ENCODE data around the gene FCER1G. TPM values are rescaled to one million over a fixed set of nuclear protein-coding genes. Genes with fewer than 3 reads are reported as not detected.

The FCER1G gene
- polyA plus RNA-seq, 4 donors, result 11.6 to 79.8 (median 41.8) TPM

- peaks cover 0 to 3% (median 0%) of the 10 kb centered on the region in 3 donors for H3K4me1 ChIP-seq (ENCODE audit: control insufficient read depth in 3 of 3, insufficient read depth in 2 of 3, low read depth in 1 of 3, low read length in 2 of 3)
- H3K36me3 ChIP-seq (ENCODE audit: control insufficient read depth in 3 of 3, insufficient read depth in 2 of 3, low read depth in 1 of 3, low read length in 3 of 3), result peaks cover 0 to 13% (median 0%) of the 10 kb centered on the region in 3 donors
- H3K9me3 ChIP-seq (ENCODE audit: control insufficient read depth in 2 of 2, insufficient read depth in 1 of 2, low read depth in 1 of 2, low read length in 1 of 2), result no peaks in the 10 kb centered on the region
- H3K4me3 ChIP-seq (ENCODE audit: low read depth in 1 of 3, low read length in 3 of 3), result no peak overlapping the region
- FAIRE-seq, result no peak
- peaks cover 0 to 4% (median 0%) of the 10 kb centered on the region in 3 donors for H3K27me3 ChIP-seq (ENCODE audit: control insufficient read depth in 3 of 3, insufficient read depth in 3 of 3, low read length in 3 of 3)
- 68 to 71% (median 71%) methylated on average over 8 of the region's 8 CpGs for WGBS, 3 donors
- H3K27ac ChIP-seq (ENCODE audit: low read depth in 1 of 3, low read length in 2 of 3), result no peak overlapping the region
- DNase-seq, result no peak
These were observed 23.1 kb upstream of the FCER1G start for GRCh38 chr1:161191971-161192370.

DNA sequence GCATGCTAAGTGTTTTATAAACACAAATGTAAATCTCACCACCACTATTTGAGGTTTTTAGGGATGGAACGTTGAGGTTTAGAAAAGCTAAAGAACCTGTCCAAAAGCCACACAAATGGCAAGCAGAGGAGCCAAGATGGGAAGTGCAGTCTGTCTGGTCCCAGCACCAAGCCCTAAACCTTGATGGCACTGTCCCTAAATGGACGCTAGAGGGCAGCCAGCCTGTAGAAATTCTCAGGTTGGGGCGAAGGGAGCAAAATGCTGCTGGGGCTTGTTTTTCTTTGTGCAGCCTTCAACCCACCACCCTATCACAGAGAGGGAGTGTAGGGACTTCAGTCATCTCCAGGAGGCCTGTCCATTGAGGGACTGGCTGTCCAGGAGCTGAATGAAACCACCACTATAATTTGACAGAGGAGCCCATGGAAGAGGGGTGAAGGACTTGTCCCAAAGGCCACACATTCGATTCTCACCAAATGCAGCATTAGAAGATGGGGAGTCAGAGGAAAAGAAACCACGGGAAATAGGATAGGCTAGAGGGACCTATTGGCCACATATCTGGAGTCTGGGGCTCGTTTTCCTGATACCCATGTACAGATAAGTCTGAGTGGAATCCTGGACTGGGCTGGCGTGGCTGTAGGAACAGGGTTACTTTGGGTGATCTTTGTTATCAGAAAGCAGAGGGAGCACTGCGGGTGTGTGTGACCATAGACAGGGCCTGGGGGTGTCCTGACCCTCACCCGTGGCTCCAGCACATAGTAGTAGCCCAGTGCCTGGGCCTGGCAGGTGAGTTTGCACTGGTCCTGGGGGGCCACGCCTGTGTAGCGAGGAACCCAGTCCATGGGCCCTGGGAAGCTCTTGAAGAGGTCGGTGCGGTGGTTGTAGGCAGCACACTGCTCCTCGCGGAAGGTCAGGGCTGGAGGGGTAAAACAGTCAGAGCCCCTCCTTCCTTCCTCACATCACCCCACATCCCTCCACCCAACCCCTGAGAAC lies 22.3 kb upstream of the FCER1G start:
- Histone ChIP-seq H3K4me3 (ENCODE audit: low read depth in 1 of 3, low read length in 3 of 3) (no peak overlapping the region), H3K27ac (ENCODE audit: low read depth in 1 of 3, low read length in 2 of 3) (no peak overlapping the region), H3K9me3 (ENCODE audit: control insufficient read depth in 2 of 2, insufficient read depth in 1 of 2, low read depth in 1 of 2, low read length in 1 of 2) (no peaks in the 10 kb centered on the region), H3K27me3 (ENCODE audit: control insufficient read depth in 3 of 3, insufficient read depth in 3 of 3, low read length in 3 of 3) (peaks cover 0 to 4% (median 0%) of the 10 kb centered on the region in 3 donors), H3K4me1 (ENCODE audit: control insufficient read depth in 3 of 3, insufficient read depth in 2 of 3, low read depth in 1 of 3, low read length in 2 of 3) (peaks cover 0 to 3% (median 0%) of the 10 kb centered on the region in 3 donors), H3K36me3 (ENCODE audit: control insufficient read depth in 3 of 3, insufficient read depth in 2 of 3, low read depth in 1 of 3, low read length in 3 of 3) (peaks cover 0 to 13% (median 0%) of the 10 kb centered on the region in 3 donors)
- FAIRE-seq, result no peak
- peak; percentile 74 to 81 for DNase-seq
- 47 to 59% (median 52%) methylated on average over 15 of the region's 15 CpGs for WGBS, 3 donors

DNA sequence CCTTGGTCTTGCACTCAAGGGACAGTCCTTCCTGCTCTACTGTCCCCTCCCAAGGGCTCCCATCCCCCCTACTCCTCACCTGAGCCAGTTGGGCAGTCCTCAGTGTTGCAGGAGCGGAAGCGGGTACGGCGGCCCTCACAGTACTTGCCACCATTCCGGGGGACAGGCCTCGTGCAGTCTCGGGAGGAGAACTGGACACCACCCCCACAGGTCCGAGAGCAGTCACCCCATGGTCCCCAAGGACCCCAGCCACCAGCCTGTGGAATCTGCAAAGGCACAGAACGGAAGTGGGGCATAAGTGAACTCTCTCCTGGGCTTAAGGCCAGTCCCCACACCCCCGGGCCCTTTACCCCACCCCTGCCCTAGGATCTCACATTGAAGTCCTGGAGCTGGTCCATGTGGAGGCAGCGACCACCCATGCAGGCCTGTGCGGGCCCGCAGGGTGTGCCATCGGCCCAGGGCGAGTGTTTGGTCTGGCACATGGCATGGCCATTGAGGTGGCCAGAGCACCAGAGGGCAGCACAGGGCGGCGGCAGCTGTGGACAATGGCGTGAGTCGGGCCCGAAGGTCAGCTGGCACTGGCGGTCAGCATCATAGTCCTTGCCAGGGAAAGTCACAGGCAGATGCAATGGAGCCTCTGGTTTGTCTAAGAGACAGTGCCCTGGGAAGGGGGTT lies 21.4 kb upstream of the FCER1G start:
- DNase-seq (no peak), FAIRE-seq (no peak)
- 79 to 92% (median 81%) methylated on average over 19 to 21 of the region's 21 CpGs for WGBS, 3 donors
- H3K4me1 ChIP-seq (ENCODE audit: control insufficient read depth in 3 of 3, insufficient read depth in 2 of 3, low read depth in 1 of 3, low read length in 2 of 3), result peaks cover 0 to 6% (median 3%) of the 10 kb centered on the region in 3 donors
- H3K4me3 ChIP-seq (ENCODE audit: low read depth in 1 of 3, low read length in 3 of 3), result no peak overlapping the region
- H3K36me3 ChIP-seq (ENCODE audit: control insufficient read depth in 3 of 3, insufficient read depth in 2 of 3, low read depth in 1 of 3, low read length in 3 of 3), result peaks cover 0 to 13% (median 0%) of the 10 kb centered on the region in 3 donors
- H3K27me3 ChIP-seq (ENCODE audit: control insufficient read depth in 3 of 3, insufficient read depth in 3 of 3, low read length in 3 of 3), result peaks cover 0 to 4% (median 0%) of the 10 kb centered on the region in 3 donors
- H3K9me3 ChIP-seq (ENCODE audit: control insufficient read depth in 2 of 2, insufficient read depth in 1 of 2, low read depth in 1 of 2, low read length in 1 of 2), result no peaks in the 10 kb centered on the region
- H3K27ac ChIP-seq (ENCODE audit: low read depth in 1 of 3, low read length in 2 of 3), result no peak overlapping the region

GRCh38 chr1:161195171-161195570 lies 19.9 kb upstream of the FCER1G start:
- H3K27ac ChIP-seq (ENCODE audit: low read depth in 1 of 3, low read length in 2 of 3), result peak overlapping the region in 1 of 3 donors; percentile 29
- peaks cover 0 to 16% (median 3%) of the 10 kb centered on the region in 3 donors for H3K4me1 ChIP-seq (ENCODE audit: control insufficient read depth in 3 of 3, insufficient read depth in 2 of 3, low read depth in 1 of 3, low read length in 2 of 3)

GRCh38 chr1:161196111-161196510 lies 19.0 kb upstream of the FCER1G start:
- H3K36me3 ChIP-seq (ENCODE audit: control insufficient read depth in 3 of 3, insufficient read depth in 2 of 3, low read depth in 1 of 3, low read length in 3 of 3), result peaks cover 0 to 10% (median 0%) of the 10 kb centered on the region in 3 donors
- no peaks in the 10 kb centered on the region for H3K9me3 ChIP-seq (ENCODE audit: control insufficient read depth in 2 of 2, insufficient read depth in 1 of 2, low read depth in 1 of 2, low read length in 1 of 2)
- H3K27me3 ChIP-seq (ENCODE audit: control insufficient read depth in 3 of 3, insufficient read depth in 3 of 3, low read length in 3 of 3), result peaks cover 0 to 3% (median 0%) of the 10 kb centered on the region in 3 donors
- DNase-seq (no peak), FAIRE-seq (no peak)
- peak overlapping the region in 2 of 3 donors; percentile 66 to 98 for H3K27ac ChIP-seq (ENCODE audit: low read depth in 1 of 3, low read length in 2 of 3)
- peaks cover 0 to 25% (median 3%) of the 10 kb centered on the region in 3 donors for H3K4me1 ChIP-seq (ENCODE audit: control insufficient read depth in 3 of 3, insufficient read depth in 2 of 3, low read depth in 1 of 3, low read length in 2 of 3)
- 93 to 97% (median 95%) methylated on average over 7 of the region's 7 CpGs for WGBS, 3 donors
- H3K4me3 ChIP-seq (ENCODE audit: low read depth in 1 of 3, low read length in 3 of 3), result no peak overlapping the region

More at GRCh38 chr1:161195171-161195570, 19.9 kb upstream of the FCER1G start:
- Histone ChIP-seq H3K27me3 (ENCODE audit: control insufficient read depth in 3 of 3, insufficient read depth in 3 of 3, low read length in 3 of 3) (peaks cover 0 to 4% (median 0%) of the 10 kb centered on the region in 3 donors), H3K36me3 (ENCODE audit: control insufficient read depth in 3 of 3, insufficient read depth in 2 of 3, low read depth in 1 of 3, low read length in 3 of 3) (peaks cover 0 to 13% (median 0%) of the 10 kb centered on the region in 3 donors), H3K4me3 (ENCODE audit: low read depth in 1 of 3, low read length in 3 of 3) (no peak overlapping the region), H3K9me3 (ENCODE audit: control insufficient read depth in 2 of 2, insufficient read depth in 1 of 2, low read depth in 1 of 2, low read length in 1 of 2) (no peaks in the 10 kb centered on the region)
- 79 to 81% (median 80%) methylated on average over 4 of the region's 4 CpGs for WGBS, 3 donors
- no peak for DNase-seq
- FAIRE-seq, result no peak

DNA sequence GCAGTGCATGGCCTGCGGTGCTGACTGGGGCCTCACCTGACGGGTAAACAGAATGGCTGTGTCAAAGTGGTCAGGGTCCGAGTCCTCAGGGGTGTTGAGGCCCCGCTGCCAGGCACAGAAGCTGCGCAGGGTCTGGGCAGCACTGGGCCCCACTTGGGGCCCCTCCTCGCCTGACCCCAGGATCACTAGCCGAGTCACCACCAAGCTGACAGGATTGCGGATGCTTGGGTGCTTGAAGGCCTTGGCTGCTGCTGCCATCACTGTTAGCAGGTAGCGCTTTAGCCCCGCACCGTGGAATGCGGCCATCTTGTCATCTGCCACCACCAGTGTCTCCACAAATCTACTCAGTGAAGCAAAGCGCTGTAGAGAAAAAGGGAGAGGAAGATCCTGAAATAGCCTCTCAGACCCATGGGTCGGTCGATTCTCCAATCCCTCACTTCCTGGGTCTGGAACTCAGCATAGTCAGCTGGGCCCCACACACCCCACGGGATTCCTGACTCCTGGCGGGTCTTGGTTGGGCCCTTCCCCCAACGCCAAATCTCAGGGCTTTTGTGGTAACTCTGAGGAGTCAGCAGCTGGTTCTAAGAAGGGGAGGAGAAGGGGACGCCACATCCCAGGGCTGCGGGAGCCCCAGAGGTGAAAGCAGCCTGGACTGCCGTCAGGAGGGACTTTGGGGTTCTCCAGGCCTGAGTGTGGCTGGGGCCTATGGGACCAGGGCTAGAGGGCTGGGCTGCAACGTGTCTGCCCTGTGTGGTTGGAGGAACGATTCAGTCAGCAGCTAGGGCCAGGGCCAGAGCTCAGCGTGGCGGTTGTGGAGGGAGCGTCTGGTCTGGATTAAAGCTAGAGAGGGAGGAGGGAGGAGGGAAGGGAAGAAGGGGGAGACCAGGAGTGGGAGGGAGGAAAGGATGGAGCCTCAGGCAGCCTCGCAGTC lies 18.3 kb upstream of the FCER1G start:
- FAIRE-seq (no peak), DNase-seq (peak in 1 of 2 donors; percentile 28)
- 70 to 90% (median 86%) methylated on average over 27 of the region's 27 CpGs for WGBS, 3 donors
- Histone ChIP-seq H3K27me3 (ENCODE audit: control insufficient read depth in 3 of 3, insufficient read depth in 3 of 3, low read length in 3 of 3) (no peaks in the 10 kb centered on the region), H3K4me1 (ENCODE audit: control insufficient read depth in 3 of 3, insufficient read depth in 2 of 3, low read depth in 1 of 3, low read length in 2 of 3) (peaks cover 0 to 32% (median 7%) of the 10 kb centered on the region in 3 donors), H3K4me3 (ENCODE audit: low read depth in 1 of 3, low read length in 3 of 3) (peak overlapping the region in 1 of 3 donors; percentile 28), H3K9me3 (ENCODE audit: control insufficient read depth in 2 of 2, insufficient read depth in 1 of 2, low read depth in 1 of 2, low read length in 1 of 2) (no peaks in the 10 kb centered on the region), H3K36me3 (ENCODE audit: control insufficient read depth in 3 of 3, insufficient read depth in 2 of 3, low read depth in 1 of 3, low read length in 3 of 3) (peaks cover 0 to 5% (median 0%) of the 10 kb centered on the region in 3 donors), H3K27ac (ENCODE audit: low read depth in 1 of 3, low read length in 2 of 3) (peak overlapping the region in 2 of 3 donors; percentile 66 to 98)

- Histone ChIP-seq H3K27me3 (ENCODE audit: control insufficient read depth in 3 of 3, insufficient read depth in 3 of 3, low read length in 3 of 3) (no peaks in the 10 kb centered on the region), H3K4me3 (ENCODE audit: low read depth in 1 of 3, low read length in 3 of 3) (peak overlapping the region in 2 of 3 donors; percentile 7 to 28), H3K4me1 (ENCODE audit: control insufficient read depth in 3 of 3, insufficient read depth in 2 of 3, low read depth in 1 of 3, low read length in 2 of 3) (peaks cover 0 to 34% (median 7%) of the 10 kb centered on the region in 3 donors), H3K9me3 (ENCODE audit: control insufficient read depth in 2 of 2, insufficient read depth in 1 of 2, low read depth in 1 of 2, low read length in 1 of 2) (no peaks in the 10 kb centered on the region), H3K36me3 (ENCODE audit: control insufficient read depth in 3 of 3, insufficient read depth in 2 of 3, low read depth in 1 of 3, low read length in 3 of 3) (peaks cover 0 to 2% (median 0%) of the 10 kb centered on the region in 3 donors), H3K27ac (ENCODE audit: low read depth in 1 of 3, low read length in 2 of 3) (peak overlapping the region in 2 of 3 donors; percentile 66 to 98)
- DNase-seq (no peak), FAIRE-seq (no peak)
- 57 to 84% (median 70%) methylated on average over 11 of the region's 11 CpGs for WGBS, 3 donors
These were observed 17.4 kb upstream of the FCER1G start for GRCh38 chr1:161197560-161198193.

All from small intestine (tissue), 7 donors.